ENCODE data around the gene CHST8. TPM values are rescaled to one million over a fixed set of nuclear protein-coding genes. Genes with fewer than 3 reads are reported as not detected.

CHST8 gene
- total and polyA plus RNA-seq, 2 experiments from 2014 or later: 9.3 to 38.2 TPM

- TF ChIP-seq ZNF462 (CRISPR knock-in tag; IDR thresholded peaks at IDR 0.05) (no peak), CREB1 (CRISPR knock-in tag; IDR thresholded peaks at IDR 0.05; ENCODE audit: low read depth) (no peak), POLR2AphosphoS5 (IDR thresholded peaks at IDR 0.05; ENCODE audit: low read depth) (no peak), ETS1 (IDR thresholded peaks at IDR 0.05) (no peak)
Observed at GRCh38 chr19:33703821-33704220, 82.1 kb downstream of the CHST8 start (continued).

DNA sequence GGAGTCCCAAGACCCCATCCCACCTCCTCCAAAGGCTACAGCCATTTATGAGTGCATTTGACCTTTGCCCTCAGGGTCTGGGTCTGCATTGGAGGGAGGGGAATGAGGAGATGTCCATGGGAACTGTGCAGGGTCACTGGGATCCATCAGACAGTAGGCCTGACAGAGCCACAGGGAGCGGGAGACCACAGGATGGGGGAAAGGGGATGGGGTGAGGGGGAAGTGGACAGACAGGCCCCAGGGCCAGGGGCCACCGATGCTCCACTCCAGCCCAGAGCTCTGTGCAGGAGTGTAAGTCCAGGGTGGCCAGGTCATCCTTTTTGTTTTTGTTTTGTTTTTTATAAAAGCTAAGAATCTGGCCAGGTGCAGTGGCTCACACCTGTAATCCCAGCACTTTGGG, 82.5 kb downstream of the CHST8 start:
- Histone ChIP-seq H3F3A (replicated peaks; ENCODE audit: low read depth) (no peaks in the 10 kb centered on the region), H2AFZ (no peak overlapping the region), H3K9me2 (ENCODE audit: insufficient read depth) (no peaks in the 10 kb centered on the region), H3K79me2 (replicated peaks; ENCODE audit: insufficient read depth) (0 out of 2 replicates have a peak, but pooled peaks cover 3% of the 10 kb centered on the region), H4K20me1 (replicated peaks; ENCODE audit: insufficient read depth) (no peaks in the 10 kb centered on the region; the same call in 1 of the 2 replicates), H3K36me3 (ENCODE audit: insufficient read depth) (no peaks in the 10 kb centered on the region; the same call in none of the 2 replicates), H3K4me1 (ENCODE audit: insufficient read depth) (peaks cover 21% of the 10 kb centered on the region), H3K4me3 (no peak overlapping the region), H3K4me2 (no peak overlapping the region), H3K27ac (ENCODE audit: low read depth) (no peak overlapping the region), H3K27me3 (ENCODE audit: insufficient read depth) (no peaks in the 10 kb centered on the region)
- H3K9me3 Mint-ChIP-seq: no peaks in the 10 kb centered on the region
- no peak for TF ChIP-seq CREB1 (CRISPR knock-in tag; IDR thresholded peaks at IDR 0.05; ENCODE audit: low read depth)
- TF ChIP-seq EZH2phosphoT487 (IDR thresholded peaks at IDR 0.05; ENCODE audit: unreplicated experiment): no peak
- no peak for TF ChIP-seq POLR2AphosphoS5 (IDR thresholded peaks at IDR 0.05; ENCODE audit: low read depth)
- no peak for TF ChIP-seq ZNF114 (CRISPR knock-in tag; IDR thresholded peaks at IDR 0.05)
- TF ChIP-seq, protein P1, sequence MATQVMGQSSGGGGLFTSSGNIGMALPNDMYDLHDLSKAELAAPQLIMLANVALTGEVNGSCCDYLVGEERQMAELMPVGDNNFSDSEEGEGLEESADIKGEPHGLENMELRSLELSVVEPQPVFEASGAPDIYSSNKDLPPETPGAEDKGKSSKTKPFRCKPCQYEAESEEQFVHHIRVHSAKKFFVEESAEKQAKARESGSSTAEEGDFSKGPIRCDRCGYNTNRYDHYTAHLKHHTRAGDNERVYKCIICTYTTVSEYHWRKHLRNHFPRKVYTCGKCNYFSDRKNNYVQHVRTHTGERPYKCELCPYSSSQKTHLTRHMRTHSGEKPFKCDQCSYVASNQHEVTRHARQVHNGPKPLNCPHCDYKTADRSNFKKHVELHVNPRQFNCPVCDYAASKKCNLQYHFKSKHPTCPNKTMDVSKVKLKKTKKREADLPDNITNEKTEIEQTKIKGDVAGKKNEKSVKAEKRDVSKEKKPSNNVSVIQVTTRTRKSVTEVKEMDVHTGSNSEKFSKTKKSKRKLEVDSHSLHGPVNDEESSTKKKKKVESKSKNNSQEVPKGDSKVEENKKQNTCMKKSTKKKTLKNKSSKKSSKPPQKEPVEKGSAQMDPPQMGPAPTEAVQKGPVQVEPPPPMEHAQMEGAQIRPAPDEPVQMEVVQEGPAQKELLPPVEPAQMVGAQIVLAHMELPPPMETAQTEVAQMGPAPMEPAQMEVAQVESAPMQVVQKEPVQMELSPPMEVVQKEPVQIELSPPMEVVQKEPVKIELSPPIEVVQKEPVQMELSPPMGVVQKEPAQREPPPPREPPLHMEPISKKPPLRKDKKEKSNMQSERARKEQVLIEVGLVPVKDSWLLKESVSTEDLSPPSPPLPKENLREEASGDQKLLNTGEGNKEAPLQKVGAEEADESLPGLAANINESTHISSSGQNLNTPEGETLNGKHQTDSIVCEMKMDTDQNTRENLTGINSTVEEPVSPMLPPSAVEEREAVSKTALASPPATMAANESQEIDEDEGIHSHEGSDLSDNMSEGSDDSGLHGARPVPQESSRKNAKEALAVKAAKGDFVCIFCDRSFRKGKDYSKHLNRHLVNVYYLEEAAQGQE (IDR thresholded peaks at IDR 0.05; ENCODE audit: unreplicated experiment): no peak
- TF ChIP-seq JUNB (IDR thresholded peaks at IDR 0.05; ENCODE audit: unreplicated experiment): no peak
- no peak for TF ChIP-seq ZNF331 (CRISPR knock-in tag; IDR thresholded peaks at IDR 0.05; ENCODE audit: low read depth)
- H3K27ac Mint-ChIP-seq: no peak overlapping the region
- no peaks in the 10 kb centered on the region for H3K36me3 Mint-ChIP-seq (ENCODE audit: low read depth)
- peaks cover 34% of the 10 kb centered on the region for H3K4me1 Mint-ChIP-seq
- H3K27me3 Mint-ChIP-seq (ENCODE audit: insufficient read depth, low read depth, poor library complexity): no peaks in the 10 kb centered on the region
- no peak overlapping the region for H3K4me3 Mint-ChIP-seq
- DNase-seq (ENCODE audit: low spot score) (no peak), ATAC-seq (no peak)

Data from GM23338 (cell line).